ENCODE results near the gene MAD2L1BP.

Gene MAD2L1BP

DNA sequence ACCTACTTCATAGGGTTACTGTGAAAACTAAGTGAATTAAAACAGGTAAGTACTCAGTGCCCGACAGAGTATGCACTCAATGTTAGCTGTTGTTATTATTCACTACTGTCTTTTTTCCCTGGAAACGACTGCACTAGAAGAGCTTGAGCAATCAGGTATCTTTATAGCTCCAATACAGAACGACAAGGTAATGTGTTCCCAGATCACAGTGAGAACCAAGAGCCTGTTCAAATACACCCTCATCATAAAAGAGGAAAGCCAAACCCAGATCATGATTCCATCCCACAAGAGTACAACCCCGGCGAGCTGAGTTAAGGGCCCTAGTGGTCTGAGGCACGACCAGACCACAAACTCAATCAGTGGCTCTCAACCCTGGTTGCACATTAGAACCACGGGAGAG is 42.1 kb downstream of the MAD2L1BP start:
- TF ChIP-seq, protein P1, sequence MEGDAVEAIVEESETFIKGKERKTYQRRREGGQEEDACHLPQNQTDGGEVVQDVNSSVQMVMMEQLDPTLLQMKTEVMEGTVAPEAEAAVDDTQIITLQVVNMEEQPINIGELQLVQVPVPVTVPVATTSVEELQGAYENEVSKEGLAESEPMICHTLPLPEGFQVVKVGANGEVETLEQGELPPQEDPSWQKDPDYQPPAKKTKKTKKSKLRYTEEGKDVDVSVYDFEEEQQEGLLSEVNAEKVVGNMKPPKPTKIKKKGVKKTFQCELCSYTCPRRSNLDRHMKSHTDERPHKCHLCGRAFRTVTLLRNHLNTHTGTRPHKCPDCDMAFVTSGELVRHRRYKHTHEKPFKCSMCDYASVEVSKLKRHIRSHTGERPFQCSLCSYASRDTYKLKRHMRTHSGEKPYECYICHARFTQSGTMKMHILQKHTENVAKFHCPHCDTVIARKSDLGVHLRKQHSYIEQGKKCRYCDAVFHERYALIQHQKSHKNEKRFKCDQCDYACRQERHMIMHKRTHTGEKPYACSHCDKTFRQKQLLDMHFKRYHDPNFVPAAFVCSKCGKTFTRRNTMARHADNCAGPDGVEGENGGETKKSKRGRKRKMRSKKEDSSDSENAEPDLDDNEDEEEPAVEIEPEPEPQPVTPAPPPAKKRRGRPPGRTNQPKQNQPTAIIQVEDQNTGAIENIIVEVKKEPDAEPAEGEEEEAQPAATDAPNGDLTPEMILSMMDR (IDR thresholded peaks at IDR 0.05) = no peak
- H3K9me3 Mint-ChIP-seq = no peaks in the 10 kb centered on the region
- H3K4me1 Mint-ChIP-seq = peaks cover 55% of the 10 kb centered on the region
- H3K27ac Mint-ChIP-seq = peak overlapping the region; percentile 74
- peaks cover 48% of the 10 kb centered on the region for H3K36me3 Mint-ChIP-seq (ENCODE audit: low read depth)
- H3K4me3 Mint-ChIP-seq = no peak overlapping the region
- no peaks in the 10 kb centered on the region for H3K27me3 Mint-ChIP-seq (ENCODE audit: low read depth, poor library complexity)
- no peak for DNase-seq

DNA sequence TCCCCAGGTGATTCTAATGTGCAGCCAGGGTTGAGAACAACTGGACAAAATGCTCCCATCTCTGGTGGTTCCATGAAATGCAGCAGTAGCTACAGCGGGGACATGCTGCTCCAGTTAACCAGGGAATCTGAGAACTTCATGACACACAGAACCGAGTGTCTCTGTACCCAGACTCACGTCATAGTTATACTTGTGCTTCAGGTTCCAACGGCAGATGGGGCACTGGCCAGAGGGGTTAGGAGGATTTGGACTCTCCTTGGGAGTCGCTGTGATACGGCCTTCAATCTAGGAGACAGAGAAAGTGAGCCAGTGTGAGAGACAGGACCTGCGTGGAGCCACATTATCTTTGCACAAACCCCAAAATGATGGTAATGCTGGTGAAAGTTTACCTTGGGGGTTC is 42.7 kb downstream of the MAD2L1BP start:
- Mint-ChIP-seq H3K27me3 (ENCODE audit: low read depth, poor library complexity) (no peaks in the 10 kb centered on the region), H3K9me3 (no peaks in the 10 kb centered on the region), H3K36me3 (ENCODE audit: low read depth) (peaks cover 42% of the 10 kb centered on the region), H3K4me3 (no peak overlapping the region), H3K4me1 (peaks cover 55% of the 10 kb centered on the region), H3K27ac (peak overlapping the region; percentile 54)
- TF ChIP-seq, protein P1 (IDR thresholded peaks at IDR 0.05) = no peak
- no peak for DNase-seq

DNA sequence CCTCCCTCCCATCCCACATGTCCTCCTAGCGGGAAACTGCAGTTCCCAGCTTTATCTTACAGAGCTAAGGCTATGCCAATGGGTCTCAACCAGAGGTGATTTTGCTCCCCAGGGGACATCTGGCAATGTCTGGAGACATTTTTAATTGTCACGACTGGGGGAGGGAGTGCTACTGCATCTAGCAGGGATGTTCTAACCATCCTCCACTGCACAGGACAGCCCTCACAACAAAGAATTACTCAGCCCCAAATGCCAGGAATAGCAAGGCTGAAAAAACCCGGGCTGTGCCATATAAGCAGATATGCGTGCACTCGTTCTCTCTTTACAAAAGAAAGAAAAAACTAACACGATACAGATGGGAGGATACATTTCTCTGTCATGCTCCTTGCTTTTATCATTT is 43.4 kb downstream of the MAD2L1BP start:
- H3K27me3 Mint-ChIP-seq (ENCODE audit: low read depth, poor library complexity) = no peaks in the 10 kb centered on the region
- DNase-seq = no peak
- TF ChIP-seq, protein P1 (IDR thresholded peaks at IDR 0.05) = no peak
- H3K27ac Mint-ChIP-seq = no peak overlapping the region
- H3K4me1 Mint-ChIP-seq = peaks cover 55% of the 10 kb centered on the region
- peaks cover 46% of the 10 kb centered on the region for H3K36me3 Mint-ChIP-seq (ENCODE audit: low read depth)
- no peak overlapping the region for H3K4me3 Mint-ChIP-seq
- no peaks in the 10 kb centered on the region for H3K9me3 Mint-ChIP-seq

DNA sequence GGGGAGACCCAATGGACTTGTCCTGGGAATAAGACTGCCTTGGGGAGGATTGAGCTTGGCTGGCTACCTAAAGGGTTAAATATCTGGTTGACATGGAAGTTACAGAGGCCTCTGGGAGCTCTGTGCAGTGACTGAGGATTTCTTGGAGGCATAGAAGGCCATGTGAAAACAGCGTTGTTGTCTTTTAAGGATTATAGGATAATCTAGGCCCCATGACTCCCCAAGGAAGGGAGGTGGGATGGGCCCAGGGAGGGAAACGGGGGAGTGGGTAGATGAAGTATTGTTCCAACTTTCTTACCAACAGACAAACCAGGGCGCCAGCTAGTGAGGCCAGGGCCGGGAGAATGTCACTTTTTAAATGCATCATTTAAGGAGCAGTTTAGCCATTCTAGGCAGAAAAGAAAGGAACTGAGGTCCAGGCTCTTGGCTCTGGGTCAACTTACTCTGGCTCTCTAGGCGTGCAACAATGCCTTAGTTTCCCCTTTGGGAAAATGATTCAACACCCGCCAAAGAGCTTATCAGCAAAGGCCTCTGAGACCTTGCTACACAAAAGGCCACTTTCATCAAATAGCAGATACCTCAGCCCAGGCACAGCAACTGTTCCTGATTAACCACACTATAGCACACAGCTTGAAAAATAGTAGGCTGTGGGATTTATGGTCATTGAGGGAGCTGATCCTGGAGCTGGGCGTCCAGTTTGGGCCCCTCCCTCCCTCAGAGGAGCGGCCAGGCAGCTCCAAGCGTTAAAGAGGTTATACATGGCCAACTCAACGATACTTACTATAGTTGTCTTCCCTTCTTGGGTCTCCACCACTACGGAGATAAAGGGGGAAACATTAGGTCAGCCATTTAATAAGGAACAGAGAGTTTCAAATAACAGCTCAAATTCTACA is 44.9 kb downstream of the MAD2L1BP start:
- no peaks in the 10 kb centered on the region for H3K9me3 Mint-ChIP-seq
- H3K4me3 Mint-ChIP-seq = peak overlapping the region; percentile 12
- H3K36me3 Mint-ChIP-seq (ENCODE audit: low read depth) = peaks cover 33% of the 10 kb centered on the region
- H3K27me3 Mint-ChIP-seq (ENCODE audit: low read depth, poor library complexity) = no peaks in the 10 kb centered on the region
- TF ChIP-seq, protein P1 (IDR thresholded peaks at IDR 0.05) = no peak
- DNase-seq = no peak
- H3K27ac Mint-ChIP-seq = peak overlapping the region; percentile 82
- H3K4me1 Mint-ChIP-seq = peaks cover 66% of the 10 kb centered on the region

DNA sequence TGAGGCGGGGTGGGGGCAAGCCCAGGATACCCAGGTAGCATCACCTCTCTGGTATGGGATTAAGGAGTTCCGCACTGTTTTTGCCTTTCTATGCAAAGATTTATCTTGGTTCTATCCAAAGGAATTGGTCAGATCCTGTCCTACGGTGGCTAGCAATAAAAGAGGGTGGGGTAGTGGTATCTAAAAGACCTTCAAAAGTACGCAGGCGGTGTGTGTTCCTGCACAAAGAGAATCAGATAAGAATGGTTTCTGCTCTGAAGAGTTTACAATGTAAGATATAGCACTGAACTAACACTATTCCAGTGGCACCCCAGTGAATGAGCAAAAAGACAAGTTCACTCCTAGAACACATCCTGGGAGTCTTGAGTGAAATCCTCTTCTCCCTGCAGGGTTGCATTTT is 45.7 kb downstream of the MAD2L1BP start:
- no peaks in the 10 kb centered on the region for H3K9me3 Mint-ChIP-seq
- TF ChIP-seq, protein P1 (IDR thresholded peaks at IDR 0.05) = no peak
- H3K27me3 Mint-ChIP-seq (ENCODE audit: low read depth, poor library complexity) = no peaks in the 10 kb centered on the region
- peak overlapping the region; percentile 82 for H3K27ac Mint-ChIP-seq
- H3K4me3 Mint-ChIP-seq = no peak overlapping the region
- DNase-seq = no peak
- H3K4me1 Mint-ChIP-seq = peaks cover 71% of the 10 kb centered on the region
- peaks cover 34% of the 10 kb centered on the region for H3K36me3 Mint-ChIP-seq (ENCODE audit: low read depth)

Measured in nephron progenitor cell (in vitro differentiated cells).